ENCODE results near the gene KRTAP12-2. TPM values are rescaled to one million over a fixed set of nuclear protein-coding genes. Genes with fewer than 3 reads are reported as not detected.

The KRTAP12-2 gene
- total RNA-seq, 1 donor = not detected

DNA sequence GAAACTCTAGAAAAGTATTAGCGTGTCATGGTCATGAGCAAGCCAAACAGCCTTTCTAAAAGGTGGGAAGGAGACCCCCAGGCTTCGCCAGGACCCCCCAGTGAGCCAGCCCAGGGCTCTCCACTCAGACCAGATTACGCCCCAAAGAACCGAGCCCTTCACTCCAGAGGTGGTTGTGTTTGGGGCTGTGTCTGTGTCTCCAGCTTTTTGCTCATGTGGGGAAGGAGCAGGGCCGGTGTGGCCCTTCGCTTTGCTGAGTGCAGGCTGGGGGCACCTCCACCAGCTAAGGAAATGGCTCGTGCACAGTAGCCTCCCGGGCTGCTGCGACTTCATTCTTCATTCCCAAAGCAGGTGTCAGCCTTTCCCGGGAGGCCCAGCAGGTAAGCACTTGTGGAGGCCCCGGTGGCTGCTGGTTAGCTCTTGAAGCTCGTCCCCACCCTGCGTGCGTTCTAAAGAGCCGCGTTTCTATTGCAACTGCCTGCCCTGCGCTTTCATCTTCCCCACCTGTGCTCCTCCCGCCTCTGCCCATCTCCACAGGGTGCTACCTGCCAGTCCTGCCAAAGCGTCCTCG is 44.1 kb upstream of the KRTAP12-2 start:
- TF ChIP-seq CTCF (IDR thresholded peaks at IDR 0.05; ENCODE audit: insufficient read depth, low read depth, low read length) = no peak
- no peak for DNase-seq (ENCODE audit: low read depth)
- H3K4me3 ChIP-seq (ENCODE audit: low read depth, low read length) = no peak overlapping the region

GRCh38 chr21:44710294-44710665 is 43.6 kb upstream of the KRTAP12-2 start:
- DNase-seq (ENCODE audit: low read depth) = no peak
- H3K4me3 ChIP-seq (ENCODE audit: low read depth, low read length) = no peak overlapping the region
- no peak for TF ChIP-seq CTCF (IDR thresholded peaks at IDR 0.05; ENCODE audit: insufficient read depth, low read depth, low read length)

DNA sequence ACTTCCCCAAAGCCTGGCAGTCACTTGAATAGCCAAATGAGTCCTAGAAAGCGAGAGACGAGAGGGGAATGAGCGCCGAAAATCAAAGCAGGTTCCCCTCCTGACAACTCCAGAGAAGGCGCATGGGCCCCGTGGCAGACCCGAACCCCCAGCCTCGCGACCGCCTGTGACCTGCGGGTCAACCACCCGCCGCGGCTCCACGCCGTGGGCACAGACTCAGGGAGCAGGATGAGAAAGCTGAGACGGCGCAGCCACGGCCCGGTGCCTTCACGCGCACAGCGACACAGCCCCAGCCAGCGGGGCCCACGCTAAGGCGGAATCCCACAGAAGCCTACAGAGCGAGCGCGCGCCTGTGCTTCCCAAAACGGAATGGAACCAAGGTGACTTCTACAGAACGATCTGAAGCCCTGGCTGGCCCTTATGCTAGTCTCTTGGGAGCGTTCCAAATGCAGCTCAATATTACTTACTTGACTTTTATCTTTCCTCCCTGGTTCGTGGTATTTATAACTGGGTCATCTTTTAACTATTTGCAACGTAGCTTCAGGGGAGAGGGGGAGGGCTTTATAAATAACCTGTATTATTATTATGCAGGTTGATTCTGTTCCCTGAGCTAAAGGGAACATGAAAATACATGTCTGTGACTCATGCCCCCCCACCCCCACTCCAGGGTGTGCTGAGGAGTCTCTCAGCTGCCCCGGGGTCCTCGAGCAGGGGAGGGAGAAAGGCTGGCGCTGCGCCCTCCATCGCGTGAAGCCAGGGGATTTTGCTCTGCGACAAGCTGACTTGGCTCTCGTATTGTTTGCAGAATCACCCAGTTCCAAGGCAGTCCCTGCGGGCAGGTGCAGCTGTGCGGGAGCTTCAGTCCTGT is 42.9 kb upstream of the KRTAP12-2 start:
- H3K4me3 ChIP-seq (ENCODE audit: low read depth, low read length) = no peak overlapping the region
- TF ChIP-seq CTCF (IDR thresholded peaks at IDR 0.05; ENCODE audit: insufficient read depth, low read depth, low read length) = no peak
- DNase-seq (ENCODE audit: low read depth) = peak; percentile 1

GRCh38 chr21:44708866-44709425 is 42.2 kb upstream of the KRTAP12-2 start:
- H3K4me3 ChIP-seq (ENCODE audit: low read depth, low read length) = no peak overlapping the region
- TF ChIP-seq CTCF (IDR thresholded peaks at IDR 0.05; ENCODE audit: insufficient read depth, low read depth, low read length) = no peak
- no peak for DNase-seq (ENCODE audit: low read depth)

GRCh38 chr21:44708213-44708865 is 41.6 kb upstream of the KRTAP12-2 start:
- DNase-seq (ENCODE audit: low read depth) = no peak
- H3K4me3 ChIP-seq (ENCODE audit: low read depth, low read length) = no peak overlapping the region
- TF ChIP-seq CTCF (IDR thresholded peaks at IDR 0.05; ENCODE audit: insufficient read depth, low read depth, low read length) = no peak

DNA sequence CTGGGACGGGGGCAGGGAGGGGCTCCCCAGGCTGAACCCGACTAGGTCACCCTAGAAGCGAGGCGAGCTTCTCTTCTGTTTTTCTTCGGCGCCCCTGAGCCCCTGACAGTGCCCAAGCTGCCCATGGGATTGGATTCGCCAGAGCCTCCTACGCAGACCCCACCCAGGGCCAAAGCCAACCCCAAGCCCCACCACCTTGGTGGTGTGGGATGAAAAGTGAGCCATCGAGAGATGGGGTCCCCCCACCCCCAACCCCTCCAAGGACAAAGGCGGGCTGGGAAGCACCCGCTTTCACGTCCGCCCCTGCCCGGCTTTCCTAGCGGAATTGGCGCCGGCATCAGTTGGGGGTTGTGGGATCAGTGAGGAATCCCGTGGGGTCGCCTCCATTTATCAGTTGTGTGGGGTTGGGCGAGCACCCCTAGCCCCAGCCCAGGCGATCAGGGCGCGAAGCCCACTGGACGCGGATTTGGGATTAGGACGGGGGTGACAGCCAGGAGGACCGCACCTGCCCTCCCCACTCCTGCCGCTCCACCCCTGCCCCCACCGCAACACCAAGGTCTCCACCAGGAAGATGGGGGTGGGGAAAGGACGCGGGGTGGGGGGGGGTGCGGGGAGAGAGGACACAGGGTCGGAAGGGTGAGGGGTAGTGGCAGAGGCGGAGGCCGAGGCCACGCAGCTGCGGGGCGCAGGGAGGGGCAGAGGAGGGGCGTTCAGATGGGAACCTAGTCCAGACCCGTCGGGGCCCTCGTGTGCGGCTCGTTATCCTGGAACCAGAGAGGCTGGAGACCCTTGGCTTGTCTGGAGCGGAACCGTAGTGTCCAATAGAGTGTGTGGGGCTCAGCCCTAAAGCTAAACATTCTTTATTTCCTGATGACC is 40.2 kb upstream of the KRTAP12-2 start:
- no peak overlapping the region for H3K4me3 ChIP-seq (ENCODE audit: low read depth, low read length)
- no peak for DNase-seq (ENCODE audit: low read depth)
- no peak for TF ChIP-seq CTCF (IDR thresholded peaks at IDR 0.05; ENCODE audit: insufficient read depth, low read depth, low read length)

Measured in fibroblast of villous mesenchyme (primary cell).